ENCODE measurements around the gene UBE2U. TPM values are rescaled to one million over a fixed set of nuclear protein-coding genes. Genes with fewer than 3 reads are reported as not detected.

UBE2U gene
- total and polyA plus RNA-seq, 2 of the 4 experiments (the other 2 are of a cell fraction): not detected

DNA sequence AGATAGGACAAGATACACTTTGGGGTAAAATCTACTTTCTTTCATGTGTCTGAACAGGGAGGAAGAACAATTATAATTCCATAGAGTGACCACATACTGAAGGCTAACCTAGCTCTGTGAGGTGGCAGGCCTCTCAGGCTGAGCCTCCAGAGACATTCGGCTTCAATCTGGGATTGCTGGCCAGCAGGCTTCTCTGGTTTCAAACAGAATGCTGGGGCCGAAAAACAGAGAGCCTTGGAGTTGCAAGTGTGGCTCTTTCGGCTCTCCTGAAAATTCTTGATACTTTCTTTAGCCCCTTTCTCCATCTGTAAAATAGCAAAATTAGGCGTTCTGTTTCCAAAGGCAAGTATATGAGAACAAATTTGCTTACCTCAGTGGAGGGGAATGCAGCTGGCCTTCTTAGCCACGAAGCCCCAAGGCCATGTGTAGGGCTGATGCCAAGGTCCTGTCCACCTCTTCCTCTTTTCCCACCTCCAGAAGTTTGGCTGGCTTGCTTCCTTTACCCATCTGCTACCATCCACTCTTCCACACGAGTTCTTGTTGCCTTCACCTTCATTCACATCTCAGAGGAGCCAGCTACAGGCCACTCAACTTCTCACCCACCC is 30.0 kb upstream of the UBE2U start:
- H3K18ac ChIP-seq (ENCODE audit: low read depth, low read length): peak overlapping the region; percentile 8; the same call in 1 of the 2 replicates
- ATAC-seq (ENCODE audit: low read depth) (no peak), DNase-seq (no peak)
- peak overlapping the region; percentile 54 for H2BK120ac ChIP-seq (ENCODE audit: low read depth, low read length)
- intact Hi-C loops (cut with micrococcal nuclease): no loop called here
- H2BK5ac ChIP-seq (ENCODE audit: low read depth, low read length, poor library complexity, severe bottlenecking): no peak overlapping the region
- peak overlapping the region; percentile 9; the same call in 1 of the 2 replicates for H3K23ac ChIP-seq (ENCODE audit: low read depth, low read length)
- BruUV-seq (replicated peaks): no TSS peak
- no peaks in the 10 kb centered on the region for H3K27me3 ChIP-seq (ENCODE audit: control insufficient read depth, insufficient read depth, low read length)
- no peak overlapping the region; the same call in none of the 2 replicates for H2AK5ac ChIP-seq (ENCODE audit: low read depth, low read length)
- dilution Hi-C loops (cut with HindIII; ENCODE audit: low sequenced_read_pairs, unreplicated experiment): no loop called here
- POLR2A ChIA-PET (ENCODE audit: unreplicated experiment): interaction anchor here (0.7 kb wide), 1 partner anchor 12 kb away, joined by 4 read pairs; no protein-coding TSS in a partner anchor
- 0% methylated on average over 1 of the region's 6 CpGs; no CpG with 5 or more reads in 1 of the 2 experiments for WGBS, 2 experiments (ENCODE audit: extremely low coverage in 2 of 2, insufficient read length in 1 of 2)
- TF ChIP-seq USF2 (IDR thresholded peaks at IDR 0.05; ENCODE audit: low read depth, low read length) (no peak), NFE2L2 (IDR thresholded peaks at IDR 0.05; ENCODE audit: low read depth, low read length) (no peak), RAD21 (IDR thresholded peaks at IDR 0.05; ENCODE audit: low read length) (no peak), MAZ (IDR thresholded peaks at IDR 0.05; ENCODE audit: borderline replicate concordance, low read depth, low read length) (no peak), BHLHE40 (IDR thresholded peaks at IDR 0.05; ENCODE audit: low read depth, low read length) (no peak), CHD1 (IDR thresholded peaks at IDR 0.05; ENCODE audit: low read depth, low read length) (no peak), RFX5 (IDR thresholded peaks at IDR 0.05; ENCODE audit: low read depth, low read length) (no peak), MXI1 (IDR thresholded peaks at IDR 0.05; ENCODE audit: borderline replicate concordance, low read depth, low read length) (no peak), POLR2A (IDR thresholded peaks at IDR 0.05; ENCODE audit: low read depth, low read length) (no peak), RCOR1 (IDR thresholded peaks at IDR 0.05; ENCODE audit: insufficient replicate concordance, low read length) (no peak), FOS (IDR thresholded peaks at IDR 0.05; ENCODE audit: low read depth, low read length) (no peak)
- TF ChIP-seq, protein P1, sequence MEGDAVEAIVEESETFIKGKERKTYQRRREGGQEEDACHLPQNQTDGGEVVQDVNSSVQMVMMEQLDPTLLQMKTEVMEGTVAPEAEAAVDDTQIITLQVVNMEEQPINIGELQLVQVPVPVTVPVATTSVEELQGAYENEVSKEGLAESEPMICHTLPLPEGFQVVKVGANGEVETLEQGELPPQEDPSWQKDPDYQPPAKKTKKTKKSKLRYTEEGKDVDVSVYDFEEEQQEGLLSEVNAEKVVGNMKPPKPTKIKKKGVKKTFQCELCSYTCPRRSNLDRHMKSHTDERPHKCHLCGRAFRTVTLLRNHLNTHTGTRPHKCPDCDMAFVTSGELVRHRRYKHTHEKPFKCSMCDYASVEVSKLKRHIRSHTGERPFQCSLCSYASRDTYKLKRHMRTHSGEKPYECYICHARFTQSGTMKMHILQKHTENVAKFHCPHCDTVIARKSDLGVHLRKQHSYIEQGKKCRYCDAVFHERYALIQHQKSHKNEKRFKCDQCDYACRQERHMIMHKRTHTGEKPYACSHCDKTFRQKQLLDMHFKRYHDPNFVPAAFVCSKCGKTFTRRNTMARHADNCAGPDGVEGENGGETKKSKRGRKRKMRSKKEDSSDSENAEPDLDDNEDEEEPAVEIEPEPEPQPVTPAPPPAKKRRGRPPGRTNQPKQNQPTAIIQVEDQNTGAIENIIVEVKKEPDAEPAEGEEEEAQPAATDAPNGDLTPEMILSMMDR (conservative IDR thresholded peaks at IDR 0.05; ENCODE audit: low read depth, low read length): no peak
- TF ChIP-seq, protein P2, sequence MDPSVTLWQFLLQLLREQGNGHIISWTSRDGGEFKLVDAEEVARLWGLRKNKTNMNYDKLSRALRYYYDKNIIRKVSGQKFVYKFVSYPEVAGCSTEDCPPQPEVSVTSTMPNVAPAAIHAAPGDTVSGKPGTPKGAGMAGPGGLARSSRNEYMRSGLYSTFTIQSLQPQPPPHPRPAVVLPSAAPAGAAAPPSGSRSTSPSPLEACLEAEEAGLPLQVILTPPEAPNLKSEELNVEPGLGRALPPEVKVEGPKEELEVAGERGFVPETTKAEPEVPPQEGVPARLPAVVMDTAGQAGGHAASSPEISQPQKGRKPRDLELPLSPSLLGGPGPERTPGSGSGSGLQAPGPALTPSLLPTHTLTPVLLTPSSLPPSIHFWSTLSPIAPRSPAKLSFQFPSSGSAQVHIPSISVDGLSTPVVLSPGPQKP (IDR thresholded peaks at IDR 0.05; ENCODE audit: borderline replicate concordance, low read depth, low read length): no peak
- H3K14ac ChIP-seq (replicated peaks; ENCODE audit: low read depth, low read length): peak overlapping the region; percentile 46; the same call in 1 of the 2 replicates
- H3K27ac ChIP-seq (ENCODE audit: insufficient read depth, low read length): peak overlapping the region; percentile 55; the same call in 1 of the 2 replicates
- no peak overlapping the region for H2AK9ac ChIP-seq (replicated peaks; ENCODE audit: low read depth, low read length, poor library complexity)
- CTCF ChIA-PET: interaction anchor here (0.6 to 0.7 kb wide), 2 partner anchors 25 to 440 kb away, joined by 3 read pairs; no protein-coding TSS in a partner anchor
- H3K4ac ChIP-seq (ENCODE audit: low read depth, low read length): peak overlapping the region; percentile 7
- H3K79me1 ChIP-seq (ENCODE audit: low read depth in 1 of 2, low read length in 2 of 2): no peaks in the 10 kb centered on the region
- in situ Hi-C loops (cut with MboI; ENCODE audit: low sequenced_read_pairs): no loop called here
- H3K9me3 ChIP-seq (ENCODE audit: control insufficient read depth, insufficient read depth, low read length): no peaks in the 10 kb centered on the region
- no peak overlapping the region for H3K9ac ChIP-seq (ENCODE audit: low read depth, low read length)
- H4K91ac ChIP-seq (ENCODE audit: insufficient read depth, low read depth, low read length): peak overlapping the region; percentile 30; the same call in 1 of the 2 replicates
- peaks cover 7% of the 10 kb centered on the region for H3K9me1 ChIP-seq (ENCODE audit: insufficient read depth, low read length)
- H4K20me1 ChIP-seq (ENCODE audit: insufficient read depth, low read length): no peaks in the 10 kb centered on the region
- peak overlapping the region; percentile 25; the same call in 2 of the 3 replicates for H2BK15ac ChIP-seq (ENCODE audit: low read depth, low read length)
- H4K5ac ChIP-seq (ENCODE audit: low read depth, low read length): peak overlapping the region; percentile 3; the same call in 1 of the 2 replicates
- no peak overlapping the region for H3K4me3 ChIP-seq (ENCODE audit: insufficient read depth, low read depth, low read length)
- no peak overlapping the region for H3K56ac ChIP-seq (ENCODE audit: extremely low read depth, insufficient read depth, low read length)
- H2BK20ac ChIP-seq (ENCODE audit: low read depth, low read length): peak overlapping the region; percentile 54
- H3K36me3 ChIP-seq (ENCODE audit: control insufficient read depth, insufficient read depth, low read length): peaks cover 12% of the 10 kb centered on the region
- H3K4me1 ChIP-seq (ENCODE audit: control insufficient read depth, insufficient read depth, low read length): peaks cover 16% of the 10 kb centered on the region
- peak overlapping the region; percentile 18 to 66 for H4K8ac ChIP-seq (ENCODE audit: low read depth in 2 of 2, low read length in 2 of 2)
- H2AFZ ChIP-seq (replicated peaks; ENCODE audit: low read length, poor library complexity): peak overlapping the region; percentile 25
- H3K4me2 ChIP-seq (ENCODE audit: low read depth, low read length): no peak overlapping the region
